Adipocyte (in vitro differentiated cells): ENCODE data around the gene WLS.

Source experiments
- DNase-seq: peaks from one replicate; pipeline ENCODE4 v3.0.0-alpha.2; 2015; ENCODE audit warnings: low read depth
- H3K27me3 ChIP-seq: replicated peaks from 2 replicates; pipeline ENCODE4 v1.7.0; 2013; ENCODE audit warnings: mild to moderate bottlenecking, low read length, moderate library complexity; ENCODE audit not compliant: control insufficient read depth, insufficient read depth
- H3K36me3 ChIP-seq: 2 replicates; pipeline ENCODE4 v1.7.0; 2013; ENCODE audit warnings: low read length, mild to moderate bottlenecking, moderate library complexity; ENCODE audit not compliant: control insufficient read depth, insufficient read depth, severe bottlenecking
- H3K4me1 ChIP-seq: 2 replicates; pipeline ENCODE4 v1.7.0; 2013; ENCODE audit warnings: mild to moderate bottlenecking, low read length, moderate library complexity; ENCODE audit not compliant: control insufficient read depth, insufficient read depth
- H3K4me3 ChIP-seq: 2 replicates; pipeline ENCODE4 v1.7.0; 2013; ENCODE audit warnings: mild to moderate bottlenecking, low read length, moderate library complexity
- H3K9ac ChIP-seq: 2 replicates; pipeline ENCODE4 v1.7.0; 2013; ENCODE audit warnings: mild to moderate bottlenecking, low read length, moderate library complexity
- H3K9me3 ChIP-seq: 2 replicates; pipeline ENCODE4 v1.7.0; 2013; ENCODE audit warnings: mild to moderate bottlenecking, low read length, moderate library complexity; ENCODE audit not compliant: control insufficient read depth

Gene WLS

GRCh38 chr1:68196676-68197075 lies 35.6 kb downstream of the WLS start:
- no peak overlapping the region for H3K9ac ChIP-seq
- H3K9me3 ChIP-seq: no peaks in the 10 kb centered on the region
- peaks cover 37% of the 10 kb centered on the region for H3K4me1 ChIP-seq
- H3K4me3 ChIP-seq: no peak overlapping the region
- no peaks in the 10 kb centered on the region for H3K27me3 ChIP-seq
- peaks cover 7% of the 10 kb centered on the region for H3K36me3 ChIP-seq
- DNase-seq: no peak

GRCh38 chr1:68191717-68192116 lies 40.6 kb downstream of the WLS start:
- no peak for DNase-seq
- Histone ChIP-seq H3K9ac (no peak overlapping the region), H3K4me1 (peaks cover 9% of the 10 kb centered on the region), H3K9me3 (no peaks in the 10 kb centered on the region), H3K27me3 (no peaks in the 10 kb centered on the region), H3K4me3 (no peak overlapping the region), H3K36me3 (peaks cover 30% of the 10 kb centered on the region)

GRCh38 chr1:68188644-68189340 lies 43.5 kb downstream of the WLS start:
- Histone ChIP-seq H3K36me3 (peaks cover 30% of the 10 kb centered on the region), H3K9ac (no peak overlapping the region), H3K9me3 (no peaks in the 10 kb centered on the region), H3K27me3 (no peaks in the 10 kb centered on the region), H3K4me1 (peaks cover 19% of the 10 kb centered on the region), H3K4me3 (no peak overlapping the region)
- peak; percentile 32 for DNase-seq

GRCh38 chr1:68188060-68188538 lies 44.2 kb downstream of the WLS start:
- Histone ChIP-seq H3K9me3 (no peaks in the 10 kb centered on the region), H3K36me3 (peaks cover 30% of the 10 kb centered on the region), H3K4me3 (no peak overlapping the region)

GRCh38 chr1:68185743-68186142 lies 46.6 kb downstream of the WLS start:
- no peak for DNase-seq
- H3K9ac ChIP-seq: no peak overlapping the region
- peaks cover 17% of the 10 kb centered on the region for H3K36me3 ChIP-seq
- H3K27me3 ChIP-seq: no peaks in the 10 kb centered on the region
- H3K4me1 ChIP-seq: peaks cover 23% of the 10 kb centered on the region
- no peak overlapping the region for H3K4me3 ChIP-seq
- H3K9me3 ChIP-seq: no peaks in the 10 kb centered on the region

More at GRCh38 chr1:68188060-68188538, 44.2 kb downstream of the WLS start:
- Histone ChIP-seq H3K9ac (no peak overlapping the region), H3K4me1 (peaks cover 23% of the 10 kb centered on the region), H3K27me3 (no peaks in the 10 kb centered on the region)
- DNase-seq: peak; percentile 69

- Histone ChIP-seq H3K9ac (no peak overlapping the region), H3K4me1 (peaks cover 23% of the 10 kb centered on the region), H3K36me3 (peaks cover 9% of the 10 kb centered on the region), H3K4me3 (no peak overlapping the region), H3K9me3 (no peaks in the 10 kb centered on the region), H3K27me3 (no peaks in the 10 kb centered on the region)
- peak; percentile 43 for DNase-seq
Measured at GRCh38 chr1:68183895-68184294, 48.4 kb downstream of the WLS start.

- H3K9me3 ChIP-seq: no peaks in the 10 kb centered on the region
- no peak overlapping the region for H3K9ac ChIP-seq
- no peaks in the 10 kb centered on the region for H3K27me3 ChIP-seq
- H3K4me3 ChIP-seq: no peak overlapping the region
- no peak for DNase-seq
- peaks cover 4% of the 10 kb centered on the region for H3K36me3 ChIP-seq
- H3K4me1 ChIP-seq: peaks cover 34% of the 10 kb centered on the region
Measured at GRCh38 chr1:68181165-68181556, 51.2 kb downstream of the WLS start.

GRCh38 chr1:68180441-68181164 lies 51.7 kb downstream of the WLS start:
- no peak for DNase-seq
- H3K27me3 ChIP-seq: no peaks in the 10 kb centered on the region
- H3K9me3 ChIP-seq: no peaks in the 10 kb centered on the region
- peaks cover 40% of the 10 kb centered on the region for H3K4me1 ChIP-seq
- peaks cover 4% of the 10 kb centered on the region for H3K36me3 ChIP-seq
- H3K9ac ChIP-seq: no peak overlapping the region
- no peak overlapping the region for H3K4me3 ChIP-seq

- Histone ChIP-seq H3K4me3 (no peak overlapping the region), H3K9ac (no peak overlapping the region), H3K4me1 (peaks cover 44% of the 10 kb centered on the region), H3K27me3 (no peaks in the 10 kb centered on the region), H3K36me3 (peaks cover 4% of the 10 kb centered on the region), H3K9me3 (no peaks in the 10 kb centered on the region)
- no peak for DNase-seq
Measured at GRCh38 chr1:68178821-68179490, 53.4 kb downstream of the WLS start.

GRCh38 chr1:68175621-68176398 lies 56.5 kb downstream of the WLS start:
- Histone ChIP-seq H3K9me3 (no peaks in the 10 kb centered on the region), H3K36me3 (no peaks in the 10 kb centered on the region), H3K9ac (no peak overlapping the region), H3K27me3 (no peaks in the 10 kb centered on the region), H3K4me3 (no peak overlapping the region), H3K4me1 (peaks cover 49% of the 10 kb centered on the region)
- peak; percentile 37 for DNase-seq

GRCh38 chr1:68174738-68175113 lies 57.6 kb downstream of the WLS start:
- no peak for DNase-seq

More at GRCh38 chr1:68174738-68175113, 57.6 kb downstream of the WLS start:
- H3K36me3 ChIP-seq: no peaks in the 10 kb centered on the region
- peak overlapping the region; percentile 57 for H3K4me3 ChIP-seq
- no peak overlapping the region for H3K9ac ChIP-seq
- peaks cover 49% of the 10 kb centered on the region for H3K4me1 ChIP-seq
- H3K9me3 ChIP-seq: no peaks in the 10 kb centered on the region
- H3K27me3 ChIP-seq: no peaks in the 10 kb centered on the region
